GM10266 (cell line): ENCODE data around the gene PVALB.
"Not testable (repeated sequence)": the region's sequence is repeated elsewhere in the genome, so short reads cannot be mapped to it uniquely, and the experiment has no call there.

Experiments used
- DNase-seq: peaks from one replicate; pipeline ENCODE4 v3.0.0; 2012; ENCODE audit errors: extremely low spot score
- TF ChIP-seq, protein P1 (sequence below): IDR thresholded peaks from 2 replicates; pipeline ENCODE4 v1.5.1; 2012; ENCODE audit warnings: mild to moderate bottlenecking, low read depth; ENCODE audit not compliant: control insufficient read depth, insufficient read depth; ENCODE audit errors: missing control alignments

PVALB gene

DNA sequence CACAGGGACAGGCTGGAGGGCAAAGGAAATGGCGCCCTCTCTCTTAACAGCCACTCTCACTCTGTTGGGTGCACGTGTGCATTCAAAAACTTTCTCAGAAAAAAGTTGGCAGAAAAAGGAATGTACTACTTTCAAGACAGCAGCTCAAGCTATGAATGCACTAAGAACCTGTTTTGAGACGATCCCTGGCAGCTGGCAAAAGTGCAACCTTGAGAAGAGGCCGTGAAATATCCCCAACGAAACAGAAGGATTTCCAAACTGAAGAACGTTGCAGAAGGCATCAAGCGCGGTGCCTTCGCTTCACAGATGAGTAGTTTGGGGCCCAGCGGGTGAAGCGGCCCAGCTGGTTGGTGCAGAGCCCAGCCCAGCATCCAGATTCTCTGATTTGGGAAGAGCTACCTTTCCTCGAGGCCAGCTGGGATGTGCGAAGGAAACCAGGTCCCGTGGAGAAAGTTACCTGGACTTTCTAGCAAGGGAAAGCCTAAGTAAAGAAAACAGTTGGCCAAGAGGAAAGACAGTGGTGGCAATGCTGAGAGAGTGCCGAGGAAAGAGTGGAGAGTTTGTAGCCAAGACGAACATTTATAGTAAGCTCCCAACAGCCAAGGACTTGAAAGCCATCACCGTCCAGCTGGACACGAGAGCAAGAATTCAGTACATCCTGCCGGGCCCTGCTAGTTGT lies 57.2 kb downstream of the PVALB start:
- DNase-seq: no peak
- TF ChIP-seq, protein P1, sequence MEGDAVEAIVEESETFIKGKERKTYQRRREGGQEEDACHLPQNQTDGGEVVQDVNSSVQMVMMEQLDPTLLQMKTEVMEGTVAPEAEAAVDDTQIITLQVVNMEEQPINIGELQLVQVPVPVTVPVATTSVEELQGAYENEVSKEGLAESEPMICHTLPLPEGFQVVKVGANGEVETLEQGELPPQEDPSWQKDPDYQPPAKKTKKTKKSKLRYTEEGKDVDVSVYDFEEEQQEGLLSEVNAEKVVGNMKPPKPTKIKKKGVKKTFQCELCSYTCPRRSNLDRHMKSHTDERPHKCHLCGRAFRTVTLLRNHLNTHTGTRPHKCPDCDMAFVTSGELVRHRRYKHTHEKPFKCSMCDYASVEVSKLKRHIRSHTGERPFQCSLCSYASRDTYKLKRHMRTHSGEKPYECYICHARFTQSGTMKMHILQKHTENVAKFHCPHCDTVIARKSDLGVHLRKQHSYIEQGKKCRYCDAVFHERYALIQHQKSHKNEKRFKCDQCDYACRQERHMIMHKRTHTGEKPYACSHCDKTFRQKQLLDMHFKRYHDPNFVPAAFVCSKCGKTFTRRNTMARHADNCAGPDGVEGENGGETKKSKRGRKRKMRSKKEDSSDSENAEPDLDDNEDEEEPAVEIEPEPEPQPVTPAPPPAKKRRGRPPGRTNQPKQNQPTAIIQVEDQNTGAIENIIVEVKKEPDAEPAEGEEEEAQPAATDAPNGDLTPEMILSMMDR: no peak

DNA sequence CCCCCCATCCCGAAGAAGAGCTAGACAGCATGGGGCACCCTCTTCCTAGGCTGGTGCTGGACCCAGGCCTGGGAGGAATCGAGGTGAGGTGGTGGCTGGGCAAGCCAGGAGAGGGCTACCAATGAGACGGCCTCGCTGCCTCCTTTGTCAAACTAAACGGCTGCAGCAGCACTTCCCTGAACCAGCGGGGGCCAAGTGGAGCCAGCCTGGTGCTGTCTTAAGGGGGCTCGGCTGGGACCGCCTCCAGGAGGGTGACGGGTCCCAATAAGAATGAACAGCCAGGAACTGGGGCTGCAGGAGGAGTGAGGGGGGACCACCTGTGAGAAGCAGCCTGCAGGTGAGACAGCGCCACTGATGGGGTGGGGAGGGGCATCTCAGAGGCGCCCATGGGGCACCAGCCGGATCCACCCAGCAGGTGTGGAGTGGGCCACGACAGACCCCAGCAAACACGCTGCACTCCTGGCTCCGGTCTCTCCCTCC lies 58.0 kb downstream of the PVALB start:
- TF ChIP-seq, protein P1: no peak
- DNase-seq: no peak

DNA sequence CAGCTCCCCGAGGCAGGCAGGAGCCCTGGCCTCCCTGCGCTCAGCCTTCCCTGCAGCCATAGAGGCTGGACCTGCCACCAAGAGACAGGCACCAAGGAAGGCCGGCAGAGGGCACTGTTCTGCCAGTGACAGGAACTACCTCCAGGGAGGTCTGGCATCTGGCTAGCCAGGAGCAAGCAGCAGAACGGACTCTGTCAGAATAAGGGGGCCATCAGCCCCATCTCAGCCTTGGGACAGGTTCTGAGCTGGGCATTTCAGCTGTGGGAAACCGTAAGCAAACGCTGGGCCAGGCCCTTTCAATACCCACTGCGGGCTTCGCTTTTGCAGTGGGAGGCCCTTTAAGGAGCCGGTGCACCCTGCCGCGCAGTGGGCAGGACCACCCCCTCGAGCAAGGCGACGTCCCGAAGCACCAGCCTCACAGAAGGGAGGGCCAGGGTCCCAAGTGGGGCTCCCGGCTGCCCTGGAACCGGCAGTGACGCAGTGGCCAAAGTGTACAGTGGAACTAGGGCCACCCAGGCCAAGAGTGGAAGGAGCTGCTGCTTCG lies 59.1 kb downstream of the PVALB start:
- DNase-seq: peak; percentile 72
- TF ChIP-seq, protein P1: peak; percentile 88

DNA sequence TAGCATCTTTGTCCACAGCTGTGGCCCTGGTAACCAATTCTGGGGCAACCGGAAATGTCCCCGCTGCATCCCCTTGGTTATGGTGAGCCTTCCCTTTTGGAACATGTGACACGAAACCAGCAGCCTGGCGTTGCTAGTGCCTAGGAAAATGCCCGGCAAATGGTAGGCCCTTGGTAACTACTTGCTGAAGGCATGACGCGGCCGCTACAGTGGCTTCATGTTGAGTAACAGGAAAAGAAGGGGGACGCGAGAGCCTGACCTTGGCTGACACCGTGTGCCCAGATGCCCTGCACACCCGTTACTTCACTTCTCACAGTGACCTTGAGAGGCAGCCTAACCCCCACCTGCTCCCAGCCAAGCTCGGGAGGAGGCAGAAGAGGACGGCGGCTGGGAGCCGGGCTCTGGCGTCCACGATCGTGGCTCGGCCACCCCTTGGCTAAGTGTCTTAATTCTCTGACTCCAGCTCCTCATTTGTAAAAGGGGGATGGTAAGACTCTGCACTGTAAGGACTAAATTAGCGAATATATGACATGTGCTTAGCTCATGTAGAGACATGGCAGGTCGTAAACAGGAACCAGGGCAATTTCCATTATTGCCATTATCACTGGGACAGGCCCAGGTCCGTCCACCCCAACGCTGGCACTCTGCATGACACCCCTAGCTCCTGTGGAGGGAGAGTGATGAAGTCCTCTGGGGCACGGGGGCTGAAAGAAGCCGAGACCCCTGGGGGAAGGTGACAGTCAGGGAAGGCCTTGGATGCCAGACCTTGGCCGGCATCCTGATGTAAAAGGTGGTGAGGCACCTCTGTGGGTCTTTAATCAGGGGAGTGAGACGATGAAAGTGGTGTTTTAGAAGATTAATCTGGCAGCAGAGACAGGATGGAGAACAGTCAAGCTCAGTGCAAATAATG lies 59.8 kb downstream of the PVALB start:
- no peak for DNase-seq
- TF ChIP-seq, protein P1: no peak

DNA sequence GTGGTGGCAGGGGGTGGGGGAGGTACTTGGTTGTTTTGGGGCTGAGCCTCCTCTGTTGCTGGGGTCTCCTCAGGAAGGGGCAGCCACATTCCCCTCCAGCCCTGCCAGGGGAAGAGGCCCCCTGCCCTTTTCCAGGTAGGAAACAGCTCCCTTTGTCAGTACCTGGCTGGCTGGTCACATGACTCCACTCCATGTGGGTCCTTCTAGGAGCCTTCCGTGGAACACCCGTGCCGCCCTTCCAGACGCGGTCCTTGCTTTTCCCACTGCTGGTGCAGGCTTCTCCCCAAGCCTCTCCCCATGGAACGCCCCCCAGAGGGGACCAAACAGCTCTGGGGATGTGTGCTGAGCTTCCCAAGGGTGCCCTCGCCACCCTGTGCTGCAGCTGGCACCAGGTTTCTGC lies 60.8 kb downstream of the PVALB start:
- TF ChIP-seq, protein P1: no peak
- no peak for DNase-seq

DNA sequence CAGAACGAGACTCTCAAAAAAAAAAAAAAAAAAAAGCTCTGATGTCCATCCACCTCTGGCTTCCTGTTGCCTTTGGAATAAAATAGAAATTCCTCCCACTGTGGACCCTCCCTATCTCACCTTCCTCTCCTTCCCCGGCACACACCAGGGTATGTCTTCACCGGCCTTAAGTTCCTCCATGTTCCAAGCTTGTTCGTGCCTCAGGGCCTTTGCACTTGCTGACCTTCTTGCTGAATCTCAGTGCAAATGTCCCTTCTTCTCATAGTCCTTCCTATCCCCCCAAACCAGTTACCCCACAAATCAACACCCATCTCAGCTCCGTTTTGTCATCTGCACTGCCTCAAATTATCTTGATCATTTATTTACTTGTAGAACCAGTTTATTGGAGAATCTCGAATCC lies 61.5 kb downstream of the PVALB start:
- TF ChIP-seq, protein P1: no peak
- no peak for DNase-seq

DNA sequence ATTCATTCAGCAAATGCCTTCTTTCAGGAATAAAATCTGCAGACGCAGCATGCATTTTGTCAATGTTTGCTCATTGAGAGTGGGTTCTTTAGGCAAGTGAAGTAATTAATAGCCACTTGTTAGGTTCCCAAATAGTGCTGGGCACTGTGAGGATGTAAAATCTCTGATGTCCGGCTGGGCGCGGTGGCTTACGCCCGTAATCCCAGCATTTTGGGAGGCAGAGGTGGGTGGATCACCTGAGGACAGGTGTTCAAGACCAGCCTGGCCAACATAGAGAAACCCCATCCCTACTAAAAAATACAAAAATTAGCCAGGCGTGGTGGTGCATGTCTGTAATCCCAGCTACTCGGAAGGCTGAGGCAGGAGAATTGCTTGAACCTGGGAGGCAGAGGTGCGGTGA lies 62.0 kb downstream of the PVALB start:
- not testable (repeated sequence) for DNase-seq
